BLaER1 (cell line): ENCODE results near the gene AP3S2.

Experiments used
- H3K27ac ChIP-seq: shearing (Covaris generic); formaldehyde crosslinking; 2 replicates; pipeline ENCODE4 v1.8.1; 2022
- H3K27me3 ChIP-seq: shearing (Covaris generic); formaldehyde crosslinking; 2 replicates; pipeline ENCODE4 v1.8.1; 2022
- H3K36me3 ChIP-seq: shearing (Covaris generic); formaldehyde crosslinking; 2 replicates; pipeline ENCODE4 v1.8.1; 2022
- H3K4me1 ChIP-seq: shearing (Covaris generic); formaldehyde crosslinking; 2 replicates; pipeline ENCODE4 v1.8.1; 2022
- H3K4me2 ChIP-seq: shearing (Covaris generic); formaldehyde crosslinking; 2 replicates; pipeline ENCODE4 v1.8.1; 2022
- H3K4me3 ChIP-seq: shearing (Covaris generic); formaldehyde crosslinking; 2 replicates; pipeline ENCODE4 v1.8.1; 2022
- H3K9ac ChIP-seq: shearing (Covaris generic); formaldehyde crosslinking; 2 replicates; pipeline ENCODE4 v1.8.1; 2022
- H3K9me3 ChIP-seq: shearing (Covaris generic); formaldehyde crosslinking; 2 replicates; pipeline ENCODE4 v1.8.1; 2022
- H4K20me1 ChIP-seq: shearing (Covaris generic); formaldehyde crosslinking; 2 replicates; pipeline ENCODE4 v1.8.1; 2022
- Cebpa-rat ChIP-seq: shearing (Covaris generic); IDR thresholded peaks from 2 replicates; pipeline ENCODE4 v1.8.1; 2022

Gene AP3S2

DNA sequence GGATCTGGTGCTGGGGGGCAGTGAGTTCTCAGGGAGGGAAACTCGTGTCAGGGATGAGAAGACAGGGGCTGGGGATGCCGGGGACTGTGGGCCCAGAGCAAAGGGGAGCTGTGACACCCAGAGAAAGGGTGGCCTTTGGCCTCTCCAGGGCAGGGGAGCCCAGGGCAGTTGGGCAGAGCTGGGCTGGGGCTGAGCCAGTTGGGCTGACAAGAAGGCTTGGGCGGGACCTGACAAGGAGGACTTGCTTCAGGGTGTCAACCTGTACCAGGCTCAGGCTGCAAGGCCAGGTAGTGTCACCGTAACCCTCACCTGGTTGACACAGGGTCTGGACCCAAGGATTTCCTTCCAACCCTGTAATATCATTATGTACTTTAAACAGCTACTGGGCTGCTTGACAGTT is 66.0 kb downstream of the AP3S2 start:
- Histone ChIP-seq H3K9me3 (no peaks in the 10 kb centered on the region), H3K36me3 (peaks cover 9% of the 10 kb centered on the region), H3K4me1 (peaks cover 32% of the 10 kb centered on the region), H3K27me3 (no peaks in the 10 kb centered on the region), H3K27ac (no peak overlapping the region), H3K4me3 (no peak overlapping the region), H3K9ac (no peak overlapping the region), H4K20me1 (peaks cover 44% of the 10 kb centered on the region), H3K4me2 (no peak overlapping the region)
- no peak for TF ChIP-seq Cebpa-rat

DNA sequence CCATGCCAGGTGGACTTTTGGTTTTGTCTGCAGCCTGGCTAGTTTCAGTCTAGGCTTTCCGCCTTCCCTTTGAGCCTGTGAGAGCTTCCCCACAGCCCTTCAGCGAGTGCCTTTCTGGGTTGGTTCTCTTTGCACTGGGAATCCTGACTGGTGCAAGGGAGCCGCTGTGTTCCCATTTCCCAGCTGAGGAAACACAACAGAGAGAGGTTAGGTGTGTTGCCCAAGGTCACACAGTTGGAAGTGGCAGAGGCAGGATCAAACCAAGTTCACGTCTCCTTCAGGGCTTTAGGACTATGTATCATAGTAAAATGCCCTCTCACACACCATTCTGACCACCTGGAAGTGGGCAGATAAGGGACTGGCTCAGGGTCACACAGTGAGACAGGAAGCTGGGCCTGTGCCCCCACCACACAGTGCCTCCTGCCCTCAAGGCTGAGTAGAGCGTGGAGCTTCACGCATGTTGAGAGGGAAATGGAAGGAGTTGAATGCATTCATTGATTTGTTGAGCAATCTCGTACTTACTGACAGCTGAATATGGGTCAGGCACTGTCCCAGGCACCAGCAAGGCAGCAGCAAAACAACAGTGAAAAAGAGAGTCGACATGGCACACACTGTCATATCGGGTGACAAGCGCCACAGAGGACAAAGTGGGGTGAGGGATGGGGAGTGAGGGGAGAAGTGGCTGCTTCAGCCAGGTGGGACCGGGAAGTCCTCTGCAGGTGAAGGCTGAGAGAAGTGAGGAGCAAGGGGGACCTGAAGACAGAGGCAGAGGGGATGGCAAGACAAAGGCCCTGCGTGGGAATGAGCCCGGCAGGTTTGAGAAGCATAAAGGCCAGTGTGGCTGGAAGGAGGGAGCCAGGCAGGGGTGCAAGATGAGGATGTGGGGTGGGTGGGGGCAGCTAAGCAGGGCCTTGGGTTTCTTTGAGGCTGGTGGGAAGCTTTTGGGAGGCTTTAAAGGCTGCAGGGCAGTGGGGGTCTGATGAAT is 66.8 kb downstream of the AP3S2 start:
- no peaks in the 10 kb centered on the region for H3K27me3 ChIP-seq

DNA sequence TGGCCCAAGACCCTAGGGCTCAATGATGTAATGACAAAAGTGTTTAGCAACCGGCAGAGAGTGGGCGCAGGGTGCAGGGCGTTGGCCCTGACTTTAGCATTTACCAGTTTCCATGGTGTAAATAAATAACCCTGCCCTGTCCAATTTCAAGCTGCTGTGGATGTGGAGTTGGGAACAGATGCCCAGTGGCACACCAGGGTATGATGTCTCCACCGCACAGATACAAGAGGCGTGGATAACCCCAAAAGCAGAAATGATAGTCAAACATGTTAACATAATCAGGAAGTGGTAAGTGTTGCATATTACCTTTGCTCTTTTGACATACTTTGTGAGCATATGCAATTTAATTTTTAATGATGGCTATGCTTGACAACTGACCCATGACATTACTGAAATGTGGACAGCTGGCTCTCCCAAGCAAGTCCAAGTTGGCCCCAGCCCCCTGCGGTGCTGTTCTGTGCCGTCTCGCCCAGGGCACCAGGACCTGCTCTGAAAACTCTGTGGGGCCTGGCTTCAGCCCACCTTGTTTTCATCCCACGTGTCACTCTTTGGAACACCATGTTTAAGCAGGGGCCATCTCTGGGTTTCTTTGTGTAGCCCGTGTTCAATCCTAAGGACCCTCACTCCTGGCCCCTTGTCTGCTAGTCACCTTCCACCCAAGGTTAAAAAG is 68.4 kb downstream of the AP3S2 start:
- Histone ChIP-seq H3K9ac (no peak overlapping the region), H3K27ac (no peak overlapping the region), H3K4me3 (no peak overlapping the region), H4K20me1 (peaks cover 26% of the 10 kb centered on the region), H3K4me1 (peaks cover 35% of the 10 kb centered on the region), H3K4me2 (no peak overlapping the region), H3K27me3 (no peaks in the 10 kb centered on the region), H3K36me3 (no peaks in the 10 kb centered on the region), H3K9me3 (no peaks in the 10 kb centered on the region)
- no peak for TF ChIP-seq Cebpa-rat

More for the DNA sequence above, 66.8 kb downstream of the AP3S2 start:
- peaks cover 41% of the 10 kb centered on the region for H4K20me1 ChIP-seq
- H3K4me3 ChIP-seq = no peak overlapping the region
- 0 out of 2 replicates have a peak, but pooled peaks cover under 1% of the 10 kb centered on the region for H3K36me3 ChIP-seq
- no peak for TF ChIP-seq Cebpa-rat
- no peak overlapping the region for H3K27ac ChIP-seq
- no peaks in the 10 kb centered on the region for H3K9me3 ChIP-seq
- peaks cover 40% of the 10 kb centered on the region for H3K4me1 ChIP-seq
- H3K9ac ChIP-seq = no peak overlapping the region
- H3K4me2 ChIP-seq = no peak overlapping the region

- Histone ChIP-seq H3K9ac (no peak overlapping the region), H3K4me2 (no peak overlapping the region), H3K27ac (no peak overlapping the region), H3K36me3 (no peaks in the 10 kb centered on the region), H3K4me1 (peaks cover 35% of the 10 kb centered on the region), H3K4me3 (no peak overlapping the region), H3K27me3 (no peaks in the 10 kb centered on the region), H3K9me3 (no peaks in the 10 kb centered on the region), H4K20me1 (peaks cover 19% of the 10 kb centered on the region)
- no peak for TF ChIP-seq Cebpa-rat
Observed at GRCh38 chr15:89824607-89824867, 69.3 kb downstream of the AP3S2 start.

DNA sequence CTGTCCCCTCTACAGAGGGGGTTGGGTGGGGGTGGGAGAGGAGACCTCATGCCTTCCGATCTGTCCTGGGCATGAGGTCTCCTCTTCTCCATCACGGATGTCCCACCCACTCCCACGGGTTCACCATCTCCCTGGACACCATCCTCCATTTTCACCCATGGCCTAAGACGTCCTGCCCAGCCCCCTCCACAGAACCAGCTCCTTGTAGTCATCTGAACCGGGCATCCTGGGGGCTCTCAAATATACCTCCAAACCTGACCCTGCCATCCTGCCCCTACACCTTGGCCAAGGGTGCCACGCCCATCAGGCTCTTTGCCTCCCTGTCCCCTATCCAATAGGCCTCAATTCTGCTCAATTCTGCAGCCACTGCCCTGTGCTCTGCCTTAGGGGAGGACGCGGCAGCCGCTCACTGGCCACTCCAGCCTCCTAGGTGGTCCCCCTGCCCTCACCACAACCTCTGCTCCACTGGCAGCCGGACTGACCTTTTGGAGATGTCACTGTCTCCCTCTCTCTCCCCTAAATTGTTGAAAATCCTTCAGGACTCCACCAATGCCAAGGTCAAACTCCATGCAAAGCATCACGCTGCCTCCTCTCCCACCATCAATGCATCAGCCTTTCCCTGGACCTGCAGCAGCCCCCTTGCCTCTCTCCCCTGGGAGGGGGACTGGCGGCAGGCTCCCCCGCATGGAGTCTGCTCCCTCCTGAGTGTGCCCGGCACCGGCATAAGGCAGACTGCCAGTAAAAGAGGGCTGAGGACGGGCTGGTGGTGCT is 69.8 kb downstream of the AP3S2 start:
- Histone ChIP-seq H3K36me3 (no peaks in the 10 kb centered on the region), H3K9me3 (no peaks in the 10 kb centered on the region), H3K4me2 (peak overlapping the region; percentile 66), H3K27me3 (no peaks in the 10 kb centered on the region), H3K9ac (no peak overlapping the region), H3K4me1 (peaks cover 35% of the 10 kb centered on the region), H4K20me1 (peaks cover 13% of the 10 kb centered on the region), H3K4me3 (no peak overlapping the region), H3K27ac (no peak overlapping the region)
- no peak for TF ChIP-seq Cebpa-rat

GRCh38 chr15:89822951-89823711 is 70.7 kb downstream of the AP3S2 start:
- peak overlapping the region; percentile 66 for H3K4me2 ChIP-seq
- H3K9me3 ChIP-seq = no peaks in the 10 kb centered on the region
- H4K20me1 ChIP-seq = 0 out of 2 replicates have a peak, but pooled peaks cover 5% of the 10 kb centered on the region
- no peaks in the 10 kb centered on the region for H3K36me3 ChIP-seq
- H3K27me3 ChIP-seq = no peaks in the 10 kb centered on the region
- no peak overlapping the region for H3K4me3 ChIP-seq
- peaks cover 31% of the 10 kb centered on the region for H3K4me1 ChIP-seq
- H3K27ac ChIP-seq = no peak overlapping the region
- H3K9ac ChIP-seq = no peak overlapping the region
- no peak for TF ChIP-seq Cebpa-rat

DNA sequence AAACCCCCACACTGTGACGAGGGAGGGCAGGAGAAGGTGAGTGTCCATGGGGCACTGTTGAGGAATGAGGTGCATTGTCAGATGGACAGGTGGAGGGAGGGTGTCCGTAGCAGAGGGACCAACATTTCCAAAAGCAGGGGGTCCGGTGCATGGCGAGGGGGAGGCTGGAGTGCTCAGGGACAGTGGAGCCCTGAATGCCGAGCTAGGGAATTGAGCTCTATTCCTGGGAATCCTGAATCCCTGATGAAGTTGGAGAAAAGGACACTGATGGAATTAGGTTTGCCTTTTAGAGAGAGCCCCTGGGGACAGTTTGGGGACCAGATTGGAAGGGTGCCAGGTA is 71.2 kb downstream of the AP3S2 start:
- no peak for TF ChIP-seq Cebpa-rat
- Histone ChIP-seq H3K4me3 (no peak overlapping the region), H3K36me3 (no peaks in the 10 kb centered on the region), H4K20me1 (no peaks in the 10 kb centered on the region), H3K9me3 (no peaks in the 10 kb centered on the region), H3K27me3 (no peaks in the 10 kb centered on the region), H3K27ac (no peak overlapping the region), H3K4me2 (peak overlapping the region; percentile 64), H3K9ac (no peak overlapping the region), H3K4me1 (peaks cover 35% of the 10 kb centered on the region)

DNA sequence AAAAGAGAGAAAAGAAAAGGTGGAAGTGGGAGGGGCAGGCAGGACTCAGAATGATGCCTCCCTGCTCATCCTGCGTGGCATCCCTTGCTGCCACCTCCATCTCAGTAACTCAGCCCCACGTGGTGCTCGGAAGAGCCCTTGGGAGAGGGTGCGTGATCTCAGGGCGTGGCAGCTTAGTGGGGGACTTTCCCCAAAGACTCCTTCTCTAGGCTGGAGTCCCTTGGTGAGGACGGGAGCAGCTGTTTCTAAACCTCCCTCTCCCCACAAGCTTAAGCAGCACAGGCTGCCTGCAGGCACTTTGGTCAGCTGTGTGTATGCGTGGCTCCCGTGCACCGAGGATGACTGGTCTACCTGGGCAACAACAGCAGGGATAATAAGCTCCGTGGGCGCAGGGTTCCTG is 71.8 kb downstream of the AP3S2 start:
- no peak overlapping the region for H3K27ac ChIP-seq
- no peaks in the 10 kb centered on the region for H3K9me3 ChIP-seq
- no peaks in the 10 kb centered on the region for H4K20me1 ChIP-seq
- H3K27me3 ChIP-seq = no peaks in the 10 kb centered on the region
- peaks cover 40% of the 10 kb centered on the region for H3K4me1 ChIP-seq
- peak overlapping the region; percentile 64 for H3K4me2 ChIP-seq
- H3K4me3 ChIP-seq = no peak overlapping the region
- TF ChIP-seq Cebpa-rat = no peak
- no peak overlapping the region for H3K9ac ChIP-seq
- H3K36me3 ChIP-seq = no peaks in the 10 kb centered on the region
